GM21786 (cell line): ENCODE measurements around the gene MALT1.

Experiments used
- ATAC-seq: cut with Tn5 transposase; IDR thresholded peaks from one replicate; pipeline ENCODE4 v1.9.1; 2021; ENCODE audit not compliant: unreplicated experiment

MALT1 gene

DNA sequence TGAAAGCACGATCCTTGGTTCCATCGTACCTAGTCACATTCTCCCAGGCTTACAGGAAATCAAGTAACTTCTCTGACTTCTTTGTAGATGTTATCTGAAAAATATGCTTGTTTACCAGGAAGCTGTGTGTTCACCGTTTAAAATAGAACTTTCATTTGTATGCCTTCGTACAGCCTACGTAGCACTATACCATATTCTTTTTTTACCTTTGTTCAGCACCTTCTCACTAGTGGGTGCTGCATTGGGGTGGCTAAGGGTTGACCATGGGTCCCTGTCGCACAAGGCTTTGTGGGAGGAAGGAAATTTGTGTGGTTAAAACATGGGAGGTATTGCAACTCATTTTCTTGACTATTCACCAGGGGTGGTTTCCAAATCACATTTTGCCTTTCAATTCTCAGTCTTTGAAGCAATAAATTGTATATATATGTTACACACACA, 16.6 kb downstream of the MALT1 start:
- peak; percentile 77 for ATAC-seq

DNA sequence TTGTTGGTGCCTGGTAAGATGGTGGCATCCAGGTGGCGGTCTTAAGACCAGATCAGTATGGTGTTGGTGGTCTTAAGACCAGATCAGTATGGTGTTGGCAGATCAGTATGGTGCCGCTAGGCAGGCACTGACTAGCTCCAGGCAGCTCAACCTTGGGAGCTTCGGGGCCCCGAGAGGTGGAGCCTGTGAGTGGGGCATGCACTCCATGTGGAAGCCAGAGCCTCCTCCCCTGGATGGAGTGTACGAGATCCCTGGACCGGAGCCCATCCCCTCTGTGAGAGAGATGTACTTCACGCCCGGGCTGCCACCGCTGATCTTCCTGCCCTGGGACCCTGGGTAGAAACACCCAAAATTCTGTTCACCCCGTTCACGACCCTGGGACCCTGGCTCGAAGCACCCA, 19.0 kb downstream of the MALT1 start:
- no peak for ATAC-seq

- ATAC-seq: no peak
These were observed 20.0 kb downstream of the MALT1 start for GRCh38 chr18:58691256-58691655.

DNA sequence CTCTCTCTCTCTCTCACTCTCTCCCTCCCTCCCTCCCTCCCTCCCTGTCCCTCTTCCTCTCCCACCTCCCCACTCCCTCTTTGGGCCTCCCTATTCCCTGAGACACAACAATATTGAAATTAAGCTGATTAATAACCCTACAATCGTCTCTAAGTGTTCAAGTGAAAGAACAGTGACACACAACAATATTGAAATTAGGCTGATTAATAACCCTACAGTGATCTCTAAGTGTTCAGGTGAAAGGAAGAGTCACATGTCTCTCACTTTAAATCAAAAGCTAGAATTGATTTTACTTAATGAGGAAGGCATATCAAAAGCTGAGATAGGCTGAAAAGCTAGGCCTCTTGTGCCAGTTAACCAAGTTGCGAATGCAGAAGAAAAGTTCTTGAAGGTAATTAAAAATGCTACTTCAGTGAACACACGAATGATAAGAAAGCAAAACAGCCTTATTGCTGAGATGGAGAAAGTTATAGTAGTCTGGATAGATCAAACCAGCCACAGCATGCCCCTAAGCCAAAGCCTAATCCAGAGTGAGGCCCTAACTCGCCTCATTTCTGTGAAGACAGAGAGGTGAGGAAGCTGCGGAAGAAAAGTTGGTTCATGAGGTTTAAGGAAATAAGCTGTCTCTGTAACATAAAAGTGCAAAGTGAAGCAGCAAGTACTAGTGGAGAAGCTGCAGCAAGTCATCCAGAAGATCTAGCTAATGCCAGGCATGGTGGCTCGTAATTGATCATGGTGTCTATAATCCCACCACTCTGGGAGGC, 21.3 kb downstream of the MALT1 start:
- no peak for ATAC-seq

GRCh38 chr18:58694221-58694620, 23.0 kb downstream of the MALT1 start:
- no peak for ATAC-seq

DNA sequence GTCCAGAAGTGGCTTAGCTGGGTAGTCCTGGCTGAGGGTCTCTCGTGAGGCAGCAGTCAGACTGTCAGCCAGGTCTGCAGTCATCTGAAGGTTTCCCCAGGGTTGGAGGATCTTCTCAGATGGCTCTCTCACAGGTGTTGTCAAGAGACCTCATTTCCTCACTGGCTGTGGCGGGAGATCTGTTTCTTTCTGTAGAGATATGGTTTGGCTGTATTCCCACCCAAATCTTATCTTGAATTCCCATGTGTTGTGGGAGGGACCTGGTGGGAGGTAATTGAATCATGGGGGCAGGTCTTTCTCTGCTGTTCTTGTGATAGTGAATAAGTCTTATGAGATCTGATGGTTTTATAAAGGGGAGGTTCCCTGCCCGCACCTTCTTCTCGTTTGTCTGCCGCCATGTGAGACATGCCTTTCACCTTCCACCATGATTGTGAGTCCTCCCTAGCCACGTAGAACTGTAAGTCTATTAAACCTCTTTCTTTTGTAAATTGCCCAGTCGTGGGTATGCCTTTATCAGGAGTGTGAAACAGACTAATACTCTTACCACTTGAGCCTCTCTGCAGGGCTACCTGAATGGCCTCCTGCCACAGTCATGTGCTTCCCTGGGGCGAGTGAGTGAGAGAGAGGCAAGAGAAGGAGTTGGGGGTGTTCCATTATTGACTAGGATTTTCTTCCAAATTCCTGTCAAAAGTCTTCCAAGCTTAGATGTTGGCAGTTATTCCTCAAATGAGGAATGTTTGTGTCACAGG, 23.6 kb downstream of the MALT1 start:
- ATAC-seq: no peak

GRCh38 chr18:58695772-58696171, 24.5 kb downstream of the MALT1 start:
- no peak for ATAC-seq

GRCh38 chr18:58697146-58697545, 25.9 kb downstream of the MALT1 start:
- no peak for ATAC-seq

DNA sequence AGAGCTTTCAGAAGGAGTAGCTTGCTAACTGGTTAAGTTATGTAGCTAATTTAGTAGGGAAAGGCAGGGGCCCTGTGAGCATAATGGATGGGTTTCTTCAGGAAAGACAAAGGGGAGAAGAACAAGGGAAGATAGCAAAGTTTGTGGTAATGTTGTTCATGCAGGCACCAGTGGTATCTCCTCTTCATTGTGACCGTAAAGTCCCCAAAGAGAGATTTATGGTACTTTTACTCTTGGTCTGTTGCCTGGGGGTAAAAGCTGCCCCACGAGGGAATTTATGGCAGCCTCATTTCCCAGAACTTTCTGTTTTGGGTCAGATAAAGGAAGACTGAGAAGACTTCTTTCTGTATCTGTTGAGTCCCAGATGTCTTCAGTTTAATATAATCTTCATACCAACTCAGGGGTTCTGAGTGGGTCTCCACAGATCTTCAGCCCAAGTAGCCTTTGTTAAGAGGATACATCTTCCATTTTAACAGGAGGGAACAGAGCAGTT, 27.5 kb downstream of the MALT1 start:
- no peak for ATAC-seq

DNA sequence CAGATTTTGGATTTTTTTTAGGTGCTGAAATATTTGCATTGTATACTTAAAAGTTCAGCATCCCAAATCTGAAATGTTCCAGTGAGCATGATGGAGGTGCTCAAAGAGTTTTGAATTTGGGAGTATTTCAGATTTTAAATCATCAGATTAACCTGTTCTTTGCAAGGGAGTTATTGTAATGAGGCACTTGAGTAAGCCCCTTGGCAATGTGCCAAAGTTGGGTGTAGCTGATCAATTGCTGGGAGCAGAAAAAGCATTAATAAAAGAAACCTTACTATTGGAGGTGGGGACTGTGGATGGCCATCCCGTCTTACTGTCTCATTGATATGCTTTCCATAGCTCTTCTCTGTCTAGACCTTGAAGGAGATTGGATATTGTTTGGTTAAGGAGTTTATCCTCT, 28.3 kb downstream of the MALT1 start:
- no peak for ATAC-seq

GRCh38 chr18:58700209-58700608, 28.9 kb downstream of the MALT1 start:
- no peak for ATAC-seq

GRCh38 chr18:58712930-58713329, 41.7 kb downstream of the MALT1 start:
- no peak for ATAC-seq

DNA sequence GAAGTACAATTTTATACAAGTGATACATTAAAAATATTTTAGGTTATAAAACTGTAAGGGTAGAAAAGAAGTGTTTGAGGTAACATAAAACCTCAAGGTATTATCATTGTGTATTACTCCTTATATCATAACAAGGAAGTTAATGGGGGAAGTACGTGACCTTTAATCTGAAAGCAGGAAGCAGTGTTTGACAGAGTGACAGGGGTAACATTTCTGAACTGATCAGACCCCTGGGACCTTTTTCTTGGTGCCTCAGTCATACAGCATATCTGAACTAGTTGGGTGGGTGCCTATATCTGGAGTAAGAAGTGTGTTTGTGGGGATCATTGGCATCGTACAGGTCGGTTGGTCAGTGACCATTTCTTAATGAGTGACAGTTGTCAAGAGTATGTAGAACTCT, 43.0 kb downstream of the MALT1 start:
- ATAC-seq: no peak

- no peak for ATAC-seq
These were observed 43.6 kb downstream of the MALT1 start for GRCh38 chr18:58714821-58715220.

GRCh38 chr18:58715540-58715939, 44.3 kb downstream of the MALT1 start:
- ATAC-seq: no peak

- ATAC-seq: peak; percentile 55
These were observed 44.9 kb downstream of the MALT1 start for GRCh38 chr18:58716060-58716756.

GRCh38 chr18:58721566-58722239, 50.4 kb downstream of the MALT1 start:
- ATAC-seq: no peak

GRCh38 chr18:58723810-58724602, 52.7 kb downstream of the MALT1 start:
- ATAC-seq: no peak

DNA sequence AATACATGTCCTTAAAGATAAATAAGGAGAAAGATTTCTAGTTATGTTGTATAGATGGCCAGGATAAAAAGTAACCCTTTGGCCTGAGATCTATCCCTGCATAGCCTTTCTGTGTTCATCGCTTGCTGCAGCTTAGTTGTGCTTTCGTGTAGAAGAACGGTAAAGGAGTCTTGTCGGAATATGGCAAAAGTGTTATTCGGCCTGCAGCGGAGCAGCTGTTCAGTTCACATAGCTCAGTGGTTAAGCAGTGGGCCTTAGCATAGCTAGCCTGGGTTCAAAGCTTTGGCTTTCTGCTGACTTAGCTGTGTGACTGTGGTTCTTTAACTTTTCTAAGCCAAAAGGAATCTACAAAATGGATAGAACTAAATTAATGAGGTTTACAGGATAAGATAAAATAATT, 55.4 kb downstream of the MALT1 start:
- ATAC-seq: no peak

DNA sequence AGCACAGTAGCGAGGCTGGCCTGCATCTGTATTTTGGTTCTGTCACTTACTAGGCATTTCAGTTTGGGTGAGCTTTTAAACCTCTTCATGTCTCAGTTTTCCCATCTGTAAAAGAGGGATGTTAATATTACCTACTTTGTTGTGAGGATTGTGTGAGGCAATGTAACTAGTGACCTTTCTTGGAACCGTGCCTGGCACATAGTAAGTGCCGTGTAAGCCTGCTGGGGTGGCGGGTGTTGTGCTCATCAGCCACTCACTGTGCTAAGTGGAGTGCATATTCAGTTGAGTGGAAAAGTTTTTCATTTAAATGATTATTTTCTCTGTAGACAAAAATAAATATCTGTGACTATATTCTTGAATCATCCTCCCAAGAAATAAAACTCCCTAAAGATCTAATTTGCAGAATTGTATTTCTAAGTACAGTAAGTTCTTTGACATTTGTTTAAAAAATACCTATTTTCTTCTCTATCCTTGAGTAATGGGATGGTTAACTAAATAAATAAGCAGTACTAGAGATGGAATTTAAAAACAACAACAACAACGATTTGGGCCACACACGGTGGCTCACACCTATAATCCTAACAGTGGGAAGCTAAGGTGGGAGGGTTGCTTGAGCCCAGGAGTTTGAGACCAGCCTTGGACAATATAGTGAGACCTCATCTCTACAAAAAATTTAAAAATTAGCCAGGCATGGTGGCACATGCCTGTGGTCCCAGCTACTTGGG, 56.7 kb downstream of the MALT1 start:
- no peak for ATAC-seq
